HEK293T (cell line): Measurements from ENCODE around the gene CD276.

Source experiments
- BHLHE40 ChIP-seq: fragments of 450-650 bp; IDR thresholded peaks from 2 replicates; pipeline ENCODE4 v1.6.1; 2016; ENCODE audit warnings: mild to moderate bottlenecking, moderate library complexity, borderline replicate concordance
- ELF4 ChIP-seq: fragments of 450-650 bp; IDR thresholded peaks from 2 replicates; pipeline ENCODE4 v1.6.1; 2017; ENCODE audit warnings: antibody characterized with exemption
- FOXA1 ChIP-seq: fragments of 450-650 bp; IDR thresholded peaks from 2 replicates; pipeline ENCODE4 v1.6.1; 2016; ENCODE audit warnings: mild to moderate bottlenecking
- FOXK2 ChIP-seq: fragments of 450-650 bp; IDR thresholded peaks from 2 replicates; pipeline ENCODE4 v1.6.1; 2016; ENCODE audit warnings: mild to moderate bottlenecking
- HDGF ChIP-seq: fragments of 450-650 bp; IDR thresholded peaks from 2 replicates; pipeline ENCODE4 v1.6.1; 2017; ENCODE audit warnings: antibody characterized with exemption, borderline replicate concordance
- SP1 ChIP-seq: fragments of 450-650 bp; IDR thresholded peaks from 2 replicates; pipeline ENCODE4 v1.6.1; 2017
- SUZ12 ChIP-seq: fragments of 450-650 bp; IDR thresholded peaks from 2 replicates; pipeline ENCODE4 v1.6.1; 2016; ENCODE audit warnings: mild to moderate bottlenecking
- TARDBP ChIP-seq: fragments of 450-650 bp; IDR thresholded peaks from 2 replicates; pipeline ENCODE4 v1.6.1; 2016
- ZNF384 ChIP-seq: fragments of 450-650 bp; IDR thresholded peaks from 2 replicates; pipeline ENCODE4 v1.6.1; 2016
- TF ChIP-seq, protein P1 (sequence below): fragments of 450-650 bp; IDR thresholded peaks from 2 replicates; pipeline ENCODE4 v1.6.1; 2016

DNA sequence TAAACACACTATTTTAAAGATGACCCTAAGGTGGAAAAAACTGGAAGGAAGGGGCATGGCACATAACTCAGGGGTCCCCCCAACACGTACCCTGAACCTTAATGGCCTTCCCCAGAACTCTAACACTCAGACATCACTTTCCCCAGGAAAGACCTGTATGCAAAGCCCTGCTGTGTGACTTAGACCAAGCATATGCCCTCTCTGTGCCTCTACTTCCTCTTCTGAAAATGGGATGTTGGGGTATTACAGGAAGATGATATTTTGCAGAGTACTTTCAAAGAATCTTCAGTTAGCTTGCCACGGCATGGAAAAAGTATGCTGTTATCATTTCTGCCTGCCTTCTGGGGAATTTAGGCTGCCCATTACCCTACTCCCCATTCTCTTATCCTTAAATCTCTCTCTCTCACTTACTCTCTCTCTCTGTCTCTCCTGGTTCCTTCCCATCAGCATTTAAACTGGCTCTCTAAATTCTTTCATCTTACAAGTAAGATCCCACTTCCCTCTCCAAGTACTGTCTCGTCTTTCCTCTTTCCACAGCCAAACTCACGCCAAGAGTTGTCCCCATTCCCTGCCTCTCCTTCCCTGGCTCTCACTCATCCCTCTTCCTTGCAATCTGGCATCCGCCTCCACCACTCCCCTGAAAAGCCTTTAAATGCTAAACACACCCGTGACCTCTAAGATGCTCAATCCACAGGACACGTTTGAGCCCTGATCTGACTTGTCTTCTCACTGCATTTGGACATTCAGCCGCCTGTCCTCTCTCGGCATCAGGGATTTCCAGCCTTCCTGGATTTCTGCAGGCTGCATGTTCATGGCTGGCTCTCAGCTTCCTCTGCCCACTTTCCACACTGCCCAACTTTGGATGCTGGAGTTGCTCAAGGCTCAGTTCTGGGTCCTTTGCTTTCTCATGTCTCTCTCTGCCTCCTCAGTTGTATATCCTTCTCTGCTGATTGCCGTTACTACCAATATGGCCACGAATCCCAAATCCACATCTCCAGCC, 76.4 kb downstream of the CD276 start:
- TF ChIP-seq SP1 (no peak), FOXA1 (no peak), ZNF384 (no peak), FOXK2 (no peak), ELF4 (no peak), TARDBP (no peak), BHLHE40 (no peak), HDGF (no peak), SUZ12 (no peak)
- TF ChIP-seq, protein P1, sequence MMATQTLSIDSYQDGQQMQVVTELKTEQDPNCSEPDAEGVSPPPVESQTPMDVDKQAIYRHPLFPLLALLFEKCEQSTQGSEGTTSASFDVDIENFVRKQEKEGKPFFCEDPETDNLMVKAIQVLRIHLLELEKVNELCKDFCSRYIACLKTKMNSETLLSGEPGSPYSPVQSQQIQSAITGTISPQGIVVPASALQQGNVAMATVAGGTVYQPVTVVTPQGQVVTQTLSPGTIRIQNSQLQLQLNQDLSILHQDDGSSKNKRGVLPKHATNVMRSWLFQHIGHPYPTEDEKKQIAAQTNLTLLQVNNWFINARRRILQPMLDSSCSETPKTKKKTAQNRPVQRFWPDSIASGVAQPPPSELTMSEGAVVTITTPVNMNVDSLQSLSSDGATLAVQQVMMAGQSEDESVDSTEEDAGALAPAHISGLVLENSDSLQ, result no peak
